ENCODE data around the gene MTCL1.

- TF ChIP-seq YY1 (IDR thresholded peaks at IDR 0.05; ENCODE audit: insufficient read depth, insufficient read length) (no peak), ZNF274 (IDR thresholded peaks at IDR 0.05; ENCODE audit: low read depth, low read length) (no peak), SUZ12 (IDR thresholded peaks at IDR 0.05; ENCODE audit: extremely low read depth, insufficient read depth, insufficient read length) (no peak)
These were observed 40.1 kb downstream of the MTCL1 start for GRCh38 chr18:8745355-8746014.

All from NT2/D1 (cell line).